Glutamatergic neuron (in vitro differentiated cells): ENCODE results near the gene OR52B2. TPM values are rescaled to one million over a fixed set of nuclear protein-coding genes. Genes with fewer than 3 reads are reported as not detected.
"Not testable (repeated sequence)": the region's sequence is repeated elsewhere in the genome, so short reads cannot be mapped to it uniquely, and the experiment has no call there.

Experiments
- DNase-seq: peaks from one replicate; pipeline ENCODE4 v3.0.0; 2022
- H3K27ac Mint-ChIP-seq: one replicate; pipeline ENCODE4 v1.8.0; 2020; ENCODE audit warnings: mild to moderate bottlenecking, mixed read lengths, inconsistent platforms; ENCODE audit not compliant: unreplicated experiment
- H3K27me3 Mint-ChIP-seq: one replicate; pipeline ENCODE4 v1.8.0; 2020; ENCODE audit warnings: mild to moderate bottlenecking, moderate library complexity, mixed read lengths, inconsistent platforms; ENCODE audit not compliant: unreplicated experiment
- H3K36me3 Mint-ChIP-seq: one replicate; pipeline ENCODE4 v1.8.0; 2020; ENCODE audit warnings: mild to moderate bottlenecking, mixed read lengths, inconsistent platforms; ENCODE audit not compliant: unreplicated experiment
- H3K4me1 Mint-ChIP-seq: one replicate; pipeline ENCODE4 v1.8.0; 2020; ENCODE audit warnings: mild to moderate bottlenecking, low read depth, mixed read lengths, inconsistent platforms; ENCODE audit not compliant: unreplicated experiment
- H3K4me3 Mint-ChIP-seq: one replicate; pipeline ENCODE4 v1.8.0; 2020; ENCODE audit warnings: mild to moderate bottlenecking, mixed read lengths, inconsistent platforms; ENCODE audit not compliant: unreplicated experiment
- H3K9me3 Mint-ChIP-seq: one replicate; pipeline ENCODE4 v1.8.0; 2020; ENCODE audit warnings: mild to moderate bottlenecking, moderate library complexity, mixed read lengths, inconsistent platforms; ENCODE audit not compliant: unreplicated experiment
- CTCF ChIP-seq: fragments of 200-600 bp; sonication (generic); IDR thresholded peaks from one replicate; pipeline ENCODE4 v1.5.0; 2021; ENCODE audit not compliant: partially characterized antibody, unreplicated experiment
- total RNA-seq: library from RNA; stranded (reverse); fragmentation: NEBNext Ultra II Directional; extraction: Animal tissue kit (Norgen Biotek cat#: 25700); gene quantifications from one replicate; pipeline ENCODE4 v1.2.1, GENCODE V29; 2021; ENCODE audit not compliant: unreplicated experiment

Gene OR52B2
- total RNA-seq, 1 donor from 2014 or later, result not detected

GRCh38 chr11:6175440-6175839 lies 5.3 kb upstream of the OR52B2 start:
- no peak for TF ChIP-seq CTCF
- no peak overlapping the region for H3K27ac Mint-ChIP-seq
- H3K4me1 Mint-ChIP-seq, result no peaks in the 10 kb centered on the region
- H3K9me3 Mint-ChIP-seq, result no peaks in the 10 kb centered on the region
- no peak for DNase-seq
- H3K27me3 Mint-ChIP-seq, result no peaks in the 10 kb centered on the region
- H3K36me3 Mint-ChIP-seq, result peaks cover 5% of the 10 kb centered on the region
- no peak overlapping the region for H3K4me3 Mint-ChIP-seq

GRCh38 chr11:6156628-6157359 lies 13.3 kb downstream of the OR52B2 start:
- H3K27ac Mint-ChIP-seq, result no peak overlapping the region
- no peaks in the 10 kb centered on the region for H3K9me3 Mint-ChIP-seq

GRCh38 chr11:6152126-6152525 lies 18.0 kb downstream of the OR52B2 start:
- no peak overlapping the region for H3K4me3 Mint-ChIP-seq
- TF ChIP-seq CTCF, result no peak

More at GRCh38 chr11:6156628-6157359, 13.3 kb downstream of the OR52B2 start:
- no peaks in the 10 kb centered on the region for H3K36me3 Mint-ChIP-seq
- H3K4me1 Mint-ChIP-seq, result peaks cover 5% of the 10 kb centered on the region
- no peak for DNase-seq
- H3K4me3 Mint-ChIP-seq, result no peak overlapping the region
- no peak for TF ChIP-seq CTCF
- no peaks in the 10 kb centered on the region for H3K27me3 Mint-ChIP-seq

GRCh38 chr11:6151117-6151516 lies 19.0 kb downstream of the OR52B2 start:
- H3K9me3 Mint-ChIP-seq, result no peaks in the 10 kb centered on the region
- H3K4me1 Mint-ChIP-seq, result peaks cover 5% of the 10 kb centered on the region
- no peak overlapping the region for H3K27ac Mint-ChIP-seq
- no peak overlapping the region for H3K4me3 Mint-ChIP-seq
- TF ChIP-seq CTCF, result no peak
- H3K27me3 Mint-ChIP-seq, result no peaks in the 10 kb centered on the region
- DNase-seq, result no peak
- no peaks in the 10 kb centered on the region for H3K36me3 Mint-ChIP-seq

More at GRCh38 chr11:6152126-6152525, 18.0 kb downstream of the OR52B2 start:
- peaks cover 5% of the 10 kb centered on the region for H3K4me1 Mint-ChIP-seq
- no peak overlapping the region for H3K27ac Mint-ChIP-seq
- no peaks in the 10 kb centered on the region for H3K27me3 Mint-ChIP-seq
- DNase-seq, result no peak
- H3K9me3 Mint-ChIP-seq, result no peaks in the 10 kb centered on the region
- H3K36me3 Mint-ChIP-seq, result no peaks in the 10 kb centered on the region

- peak overlapping the region; percentile 38 for H3K4me3 Mint-ChIP-seq
- H3K9me3 Mint-ChIP-seq, DNase-seq, H3K36me3 Mint-ChIP-seq, H3K4me1 Mint-ChIP-seq, H3K27ac Mint-ChIP-seq, H3K27me3 Mint-ChIP-seq: not testable (repeated sequence)
Measured at GRCh38 chr11:6143737-6144136, 26.4 kb downstream of the OR52B2 start.
